Measurements from ENCODE around the gene ARGLU1. TPM values are rescaled to one million over a fixed set of nuclear protein-coding genes. Genes with fewer than 3 reads are reported as not detected.

Gene ARGLU1
- total and polyA plus RNA-seq, 12 donors: 19.1 to 130 (median 58.3) TPM

- Histone ChIP-seq H3K9me3 (replicated peaks in 1 of 3) (no peaks in the 10 kb centered on the region), H3K4me3 (no peak overlapping the region), H3K36me3 (replicated peaks in 1 of 2) (no peaks in the 10 kb centered on the region), H3K27ac (no peak overlapping the region), H3K4me1 (replicated peaks in 1 of 2) (no peaks in the 10 kb centered on the region), H3K27me3 (no peaks in the 10 kb centered on the region)
- no peak for TF ChIP-seq CTCF (IDR thresholded peaks at IDR 0.05)
- TF ChIP-seq POLR2A (IDR thresholded peaks at IDR 0.05): no peak
- no peak for DNase-seq
- intact Hi-C loops (cut with DNase I): no loop called here
- 79 to 90% (median 85%) methylated on average over 6 to 7 of the region's 7 CpGs for WGBS, 4 donors
Measured at GRCh38 chr13:106597749-106598395, 29.9 kb upstream of the ARGLU1 start.

GRCh38 chr13:106597186-106597585 is 29.2 kb upstream of the ARGLU1 start:
- TF ChIP-seq POLR2A (IDR thresholded peaks at IDR 0.05) (no peak), CTCF (IDR thresholded peaks at IDR 0.05) (no peak)
- intact Hi-C loops (cut with DNase I): no loop called here
- 75 to 87% (median 85%) methylated on average over 5 of the region's 5 CpGs for WGBS, 4 donors

DNA sequence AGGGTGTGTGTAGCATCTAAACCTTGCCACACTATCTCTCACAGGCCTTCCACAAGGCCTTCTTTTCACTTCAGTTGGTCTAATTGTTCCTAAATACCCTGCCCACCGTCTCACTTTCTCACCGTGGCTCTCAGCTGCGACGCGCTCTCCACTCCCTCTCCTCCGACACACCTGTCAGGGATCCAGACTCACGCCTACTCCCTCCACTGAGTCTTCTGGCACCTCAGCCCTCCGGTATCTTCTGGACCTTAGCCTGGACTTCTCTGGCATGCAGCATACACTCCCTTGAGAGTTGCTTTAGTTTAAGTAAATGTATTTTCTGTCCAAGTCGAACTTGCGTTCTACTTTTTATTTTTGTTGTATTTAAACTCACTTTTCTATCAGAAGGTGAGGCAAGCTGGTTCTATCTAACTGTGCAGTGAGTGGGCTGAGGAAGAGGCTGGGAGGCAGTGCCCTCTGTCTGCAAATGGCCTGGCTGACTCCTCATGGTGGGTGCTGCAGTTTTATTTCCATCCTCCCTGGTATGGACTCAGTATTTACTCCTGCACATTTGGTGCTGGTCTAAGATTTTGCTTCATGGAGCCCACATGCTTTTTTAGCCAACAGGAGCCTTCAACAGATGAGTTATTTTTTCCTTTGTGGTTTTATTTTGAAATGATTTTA is 28.5 kb upstream of the ARGLU1 start:
- intact Hi-C loops (cut with DNase I): no loop called here
- Histone ChIP-seq H3K36me3 (replicated peaks in 1 of 2) (no peaks in the 10 kb centered on the region), H3K9me3 (replicated peaks in 1 of 3) (no peaks in the 10 kb centered on the region), H3K4me3 (no peak overlapping the region), H3K27ac (no peak overlapping the region), H3K4me1 (replicated peaks in 1 of 2) (no peaks in the 10 kb centered on the region), H3K27me3 (no peaks in the 10 kb centered on the region)
- TF ChIP-seq POLR2A (IDR thresholded peaks at IDR 0.05): no peak
- no peak for TF ChIP-seq CTCF (IDR thresholded peaks at IDR 0.05)
- DNase-seq: no peak
- WGBS, 4 donors: 80 to 87% (median 81%) methylated on average over 10 of the region's 10 CpGs

More at GRCh38 chr13:106597186-106597585, 29.2 kb upstream of the ARGLU1 start:
- no peaks in the 10 kb centered on the region for H3K36me3 ChIP-seq (replicated peaks in 1 of 2)
- no peak overlapping the region for H3K27ac ChIP-seq
- no peaks in the 10 kb centered on the region for H3K27me3 ChIP-seq
- DNase-seq: peak in 1 of 7 donors; percentile 21
- H3K9me3 ChIP-seq (replicated peaks in 1 of 3): no peaks in the 10 kb centered on the region
- H3K4me1 ChIP-seq (replicated peaks in 1 of 2): no peaks in the 10 kb centered on the region
- no peak overlapping the region for H3K4me3 ChIP-seq

GRCh38 chr13:106595625-106596024 is 27.7 kb upstream of the ARGLU1 start:
- TF ChIP-seq CTCF (IDR thresholded peaks at IDR 0.05): no peak
- no peak for TF ChIP-seq POLR2A (IDR thresholded peaks at IDR 0.05)
- H3K27ac ChIP-seq: no peak overlapping the region
- no peaks in the 10 kb centered on the region for H3K4me1 ChIP-seq (replicated peaks in 1 of 2)
- H3K4me3 ChIP-seq: no peak overlapping the region
- WGBS, 4 donors: 74 to 80% (median 78%) methylated on average over 6 of the region's 6 CpGs
- no peaks in the 10 kb centered on the region for H3K27me3 ChIP-seq
- intact Hi-C loops (cut with DNase I): no loop called here
- no peaks in the 10 kb centered on the region for H3K9me3 ChIP-seq (replicated peaks in 1 of 3)
- H3K36me3 ChIP-seq (replicated peaks in 1 of 2): no peaks in the 10 kb centered on the region
- DNase-seq: no peak

Measured in adrenal gland (tissue), 12 donors.